Stimulated activated naive B cell treated with anti-CD40 and anti-IgM and Interleukin-4, amounts not matched to agents 10 μg/mL and 1 μg/mL and 100 μg/mL, for 72 hours (primary cell): ENCODE results near the gene RLN3.

Experiments
- ATAC-seq, 2 donors: fragments of 150-1000 bp; cut with Tn5 transposase; replicated peaks; 2 replicates each; pipeline ENCODE4 v1.10.0; 2021; ENCODE audit warnings: moderate library complexity in 1 of 2
- DNase-seq: peaks from one replicate; pipeline ENCODE4 v3.0.0; 2021
- H3K27ac Mint-ChIP-seq: one replicate; pipeline ENCODE4 v1.8.0; 2022; ENCODE audit warnings: mild to moderate bottlenecking, mixed read lengths
- H3K27me3 Mint-ChIP-seq, 2 donors: one replicate each; pipeline ENCODE4 v1.8.0; 2022; ENCODE audit warnings: mixed read lengths in 2 of 2
- H3K36me3 Mint-ChIP-seq, 2 donors: one replicate each; pipeline ENCODE4 v1.8.0; 2022; ENCODE audit warnings: mixed read lengths in 2 of 2, mild to moderate bottlenecking in 1 of 2
- H3K4me1 Mint-ChIP-seq, 2 donors: one replicate each; pipeline ENCODE4 v1.8.0; 2022; ENCODE audit warnings: mixed read lengths in 2 of 2, mild to moderate bottlenecking in 1 of 2
- H3K4me3 Mint-ChIP-seq, 2 donors: one replicate each; pipeline ENCODE4 v1.8.0; 2022; ENCODE audit warnings: mild to moderate bottlenecking in 2 of 2, mixed read lengths in 2 of 2, moderate library complexity in 1 of 2
- H3K9me3 Mint-ChIP-seq, 2 donors: one replicate each; pipeline ENCODE4 v1.8.0; 2022; ENCODE audit warnings: mixed read lengths in 2 of 2, mild to moderate bottlenecking in 1 of 2

RLN3 gene

GRCh38 chr19:14027856-14028450 lies at the start of gene RLN3:
RLN3 (plus strand) TSS chr19:14028148; CDS start chr19:14028205, 57 bp downstream.
- H3K27ac Mint-ChIP-seq, result no peak within 1 kb of the TSS
- no peaks in the 10 kb centered on the region for H3K9me3 Mint-ChIP-seq
- no peaks in the 10 kb centered on the region for H3K27me3 Mint-ChIP-seq
- peaks cover 28 to 44% of the 10 kb centered on the region in 2 donors for H3K4me1 Mint-ChIP-seq
- ATAC-seq (no peak), DNase-seq (no peak)
- no peak within 1 kb of the TSS for H3K4me3 Mint-ChIP-seq
- H3K36me3 Mint-ChIP-seq, result peaks cover 0 to 1% of the 10 kb centered on the region in 2 donors

- peak; percentile 47 to 51 for ATAC-seq
- DNase-seq, result no peak
- H3K4me3 Mint-ChIP-seq, result peak overlapping the region; percentile 63 to 65
These were observed 49.4 kb upstream of the RLN3 start for GRCh38 chr19:13978351-13979243.

GRCh38 chr19:13979244-13979615 lies 48.7 kb upstream of the RLN3 start:
- Mint-ChIP-seq H3K36me3 (peaks cover 37 to 45% of the 10 kb centered on the region in 2 donors), H3K4me1 (peaks cover 25 to 32% of the 10 kb centered on the region in 2 donors), H3K27ac (no peak overlapping the region), H3K27me3 (no peaks in the 10 kb centered on the region), H3K4me3 (peak overlapping the region; percentile 46 to 63), H3K9me3 (no peaks in the 10 kb centered on the region)
- DNase-seq, result no peak
- ATAC-seq, result peak; percentile 44 to 47

More at GRCh38 chr19:13978351-13979243, 49.4 kb upstream of the RLN3 start:
- Mint-ChIP-seq H3K27ac (peak overlapping the region; percentile 80), H3K4me1 (peaks cover 28 to 32% of the 10 kb centered on the region in 2 donors), H3K9me3 (no peaks in the 10 kb centered on the region), H3K36me3 (peaks cover 41 to 50% of the 10 kb centered on the region in 2 donors), H3K27me3 (no peaks in the 10 kb centered on the region)

GRCh38 chr19:13979686-13980085 lies 48.3 kb upstream of the RLN3 start:
- no peak overlapping the region for H3K4me3 Mint-ChIP-seq
- DNase-seq (no peak), ATAC-seq (no peak)
- H3K9me3 Mint-ChIP-seq, result no peaks in the 10 kb centered on the region
- H3K27ac Mint-ChIP-seq, result no peak overlapping the region
- H3K4me1 Mint-ChIP-seq, result peaks cover 23 to 32% of the 10 kb centered on the region in 2 donors
- no peaks in the 10 kb centered on the region for H3K27me3 Mint-ChIP-seq
- H3K36me3 Mint-ChIP-seq, result peaks cover 33 to 43% of the 10 kb centered on the region in 2 donors

- Mint-ChIP-seq H3K36me3 (peaks cover 31 to 40% of the 10 kb centered on the region in 2 donors), H3K4me1 (peaks cover 25 to 36% of the 10 kb centered on the region in 2 donors), H3K27ac (no peak overlapping the region), H3K27me3 (no peaks in the 10 kb centered on the region), H3K9me3 (no peaks in the 10 kb centered on the region), H3K4me3 (no peak overlapping the region)
- ATAC-seq (no peak), DNase-seq (no peak)
These were observed 47.6 kb upstream of the RLN3 start for GRCh38 chr19:13980340-13980739.

GRCh38 chr19:13981021-13981420 lies 46.9 kb upstream of the RLN3 start:
- Mint-ChIP-seq H3K36me3 (peaks cover 32 to 33% of the 10 kb centered on the region in 2 donors), H3K27ac (no peak overlapping the region), H3K27me3 (no peaks in the 10 kb centered on the region), H3K9me3 (no peaks in the 10 kb centered on the region), H3K4me3 (no peak overlapping the region), H3K4me1 (peaks cover 28 to 43% of the 10 kb centered on the region in 2 donors)
- DNase-seq (no peak), ATAC-seq (no peak)

GRCh38 chr19:13981467-13981866 lies 46.5 kb upstream of the RLN3 start:
- Mint-ChIP-seq H3K27me3 (no peaks in the 10 kb centered on the region), H3K36me3 (peaks cover 27 to 28% of the 10 kb centered on the region in 2 donors), H3K9me3 (no peaks in the 10 kb centered on the region), H3K4me1 (peaks cover 28 to 44% of the 10 kb centered on the region in 2 donors), H3K4me3 (no peak overlapping the region), H3K27ac (no peak overlapping the region)
- no peak for DNase-seq
- no peak for ATAC-seq

- no peak for ATAC-seq
- Mint-ChIP-seq H3K9me3 (no peaks in the 10 kb centered on the region), H3K36me3 (peaks cover 21 to 26% of the 10 kb centered on the region in 2 donors), H3K4me3 (no peak overlapping the region), H3K27me3 (no peaks in the 10 kb centered on the region), H3K4me1 (peaks cover 32 to 49% of the 10 kb centered on the region in 2 donors), H3K27ac (peak overlapping the region; percentile 76)
- DNase-seq, result no peak
These were observed 45.9 kb upstream of the RLN3 start for GRCh38 chr19:13981988-13982501.

- ATAC-seq, result no peak
- H3K27ac Mint-ChIP-seq, result no peak overlapping the region
- no peak overlapping the region for H3K4me3 Mint-ChIP-seq
- H3K9me3 Mint-ChIP-seq, result no peaks in the 10 kb centered on the region
- peaks cover 36 to 55% of the 10 kb centered on the region in 2 donors for H3K4me1 Mint-ChIP-seq
- no peaks in the 10 kb centered on the region for H3K27me3 Mint-ChIP-seq
- H3K36me3 Mint-ChIP-seq, result peaks cover 21 to 26% of the 10 kb centered on the region in 2 donors
- no peak for DNase-seq
These were observed 45.2 kb upstream of the RLN3 start for GRCh38 chr19:13982773-13983172.

- ATAC-seq, result no peak
- H3K36me3 Mint-ChIP-seq, result peaks cover 21% of the 10 kb centered on the region in 2 donors
These were observed 44.6 kb upstream of the RLN3 start for GRCh38 chr19:13983213-13983889.

GRCh38 chr19:13984186-13984585 lies 43.8 kb upstream of the RLN3 start:
- ATAC-seq (no peak), DNase-seq (no peak)
- Mint-ChIP-seq H3K4me3 (no peak overlapping the region), H3K4me1 (peaks cover 34 to 59% of the 10 kb centered on the region in 2 donors), H3K9me3 (no peaks in the 10 kb centered on the region), H3K36me3 (peaks cover 28 to 29% of the 10 kb centered on the region in 2 donors), H3K27ac (no peak overlapping the region), H3K27me3 (no peaks in the 10 kb centered on the region)

More at GRCh38 chr19:13983213-13983889, 44.6 kb upstream of the RLN3 start:
- peak overlapping the region; percentile 20 for H3K27ac Mint-ChIP-seq
- H3K4me3 Mint-ChIP-seq, result no peak overlapping the region
- DNase-seq, result no peak
- peaks cover 31 to 55% of the 10 kb centered on the region in 2 donors for H3K4me1 Mint-ChIP-seq
- H3K27me3 Mint-ChIP-seq, result no peaks in the 10 kb centered on the region
- H3K9me3 Mint-ChIP-seq, result no peaks in the 10 kb centered on the region

- Mint-ChIP-seq H3K36me3 (peaks cover 35 to 36% of the 10 kb centered on the region in 2 donors), H3K4me1 (peaks cover 33 to 60% of the 10 kb centered on the region in 2 donors), H3K9me3 (no peaks in the 10 kb centered on the region), H3K27ac (peak overlapping the region; percentile 93), H3K4me3 (peak overlapping the region; percentile 63 to 64), H3K27me3 (no peaks in the 10 kb centered on the region)
- peak; percentile 17 to 26 for ATAC-seq
- DNase-seq, result peak; percentile 30
These were observed 42.8 kb upstream of the RLN3 start for GRCh38 chr19:13984875-13985741.

- no peak for DNase-seq
These were observed 42.1 kb upstream of the RLN3 start for GRCh38 chr19:13985771-13986347.

More at GRCh38 chr19:13985771-13986347, 42.1 kb upstream of the RLN3 start:
- peaks cover 32 to 63% of the 10 kb centered on the region in 2 donors for H3K4me1 Mint-ChIP-seq
- H3K36me3 Mint-ChIP-seq, result peaks cover 34 to 36% of the 10 kb centered on the region in 2 donors
- ATAC-seq, result peak; percentile 6 to 8
- no peaks in the 10 kb centered on the region for H3K27me3 Mint-ChIP-seq
- H3K4me3 Mint-ChIP-seq, result peak overlapping the region; percentile 64 to 78
- peak overlapping the region; percentile 99 for H3K27ac Mint-ChIP-seq
- no peaks in the 10 kb centered on the region for H3K9me3 Mint-ChIP-seq
